Measurements from ENCODE around the gene PTCD1. TPM values are rescaled to one million over a fixed set of nuclear protein-coding genes. Genes with fewer than 3 reads are reported as not detected.
A peak's percentile ranks its signal among the peaks of the same experiment; 100 is the strongest.

The PTCD1 gene
- total RNA-seq, 1 donor from 2014 or later: 5.4 TPM

GRCh38 chr7:99424932-99425730 is 13.5 kb downstream of the PTCD1 start:
- no peak overlapping the region for H3K4me3 Mint-ChIP-seq (ENCODE audit: unreplicated experiment)
- no peak overlapping the region for H3K27ac Mint-ChIP-seq (ENCODE audit: unreplicated experiment)
- H3K4me1 Mint-ChIP-seq (ENCODE audit: low read depth): no peaks in the 10 kb centered on the region
- no peaks in the 10 kb centered on the region for H3K27me3 Mint-ChIP-seq (ENCODE audit: low read depth)
- TF ChIP-seq CTCF (IDR thresholded peaks at IDR 0.05): no peak
- peaks cover 16% of the 10 kb centered on the region for H3K36me3 Mint-ChIP-seq (ENCODE audit: low read depth)
- no peak for DNase-seq (ENCODE audit: low spot score)
- H3K9me3 Mint-ChIP-seq (ENCODE audit: low read depth): no peaks in the 10 kb centered on the region

DNA sequence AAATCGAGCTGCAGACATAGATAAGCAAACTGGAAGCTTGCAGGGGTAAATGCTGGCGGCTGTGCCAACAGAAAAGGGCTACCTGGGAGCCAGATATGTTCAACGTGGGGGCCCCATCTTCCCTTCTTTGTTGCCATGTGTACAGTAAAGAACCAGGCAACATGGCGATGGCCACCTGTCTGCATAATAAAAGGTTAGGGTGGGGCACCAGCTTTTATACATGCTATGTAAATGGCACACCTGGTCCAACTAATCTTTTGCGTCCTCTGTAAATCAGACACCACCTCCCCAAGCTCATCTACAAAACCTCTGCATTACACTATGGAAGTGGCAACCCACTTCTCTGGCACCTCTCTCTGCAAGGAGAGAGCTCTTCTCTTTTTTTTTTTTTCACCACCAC is 16.0 kb downstream of the PTCD1 start:
- H3K36me3 Mint-ChIP-seq (ENCODE audit: low read depth): peaks cover 14% of the 10 kb centered on the region
- DNase-seq (ENCODE audit: low spot score): no peak
- H3K27me3 Mint-ChIP-seq (ENCODE audit: low read depth): no peaks in the 10 kb centered on the region
- H3K9me3 Mint-ChIP-seq (ENCODE audit: low read depth): no peaks in the 10 kb centered on the region
- H3K4me1 Mint-ChIP-seq (ENCODE audit: low read depth): no peaks in the 10 kb centered on the region
- TF ChIP-seq CTCF (IDR thresholded peaks at IDR 0.05): no peak
- H3K4me3 Mint-ChIP-seq (ENCODE audit: unreplicated experiment): no peak overlapping the region
- no peak overlapping the region for H3K27ac Mint-ChIP-seq (ENCODE audit: unreplicated experiment)

DNA sequence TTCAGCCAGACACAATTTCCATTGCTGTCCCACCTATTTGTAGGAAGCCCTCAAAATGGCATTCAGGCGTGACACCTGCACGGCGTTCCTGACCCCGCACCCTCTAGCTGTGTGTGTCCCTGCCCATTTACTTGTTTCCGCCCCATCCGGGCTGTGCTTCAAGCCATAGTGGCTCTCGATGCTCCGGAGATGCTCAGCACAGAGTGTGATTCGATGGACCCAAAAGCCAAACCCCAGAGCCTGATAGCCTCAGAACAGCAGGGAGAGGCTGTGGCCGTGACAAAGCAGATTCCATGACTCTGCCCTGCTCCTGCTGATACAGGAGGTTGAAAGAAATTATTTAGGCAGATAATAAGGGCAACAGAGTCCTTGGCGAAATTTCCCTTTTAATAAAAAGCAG is 16.4 kb downstream of the PTCD1 start:
- Mint-ChIP-seq H3K4me1 (ENCODE audit: low read depth) (no peaks in the 10 kb centered on the region), H3K36me3 (ENCODE audit: low read depth) (peaks cover 19% of the 10 kb centered on the region), H3K27ac (ENCODE audit: unreplicated experiment) (peak overlapping the region; percentile 45), H3K4me3 (ENCODE audit: unreplicated experiment) (no peak overlapping the region), H3K9me3 (ENCODE audit: low read depth) (no peaks in the 10 kb centered on the region), H3K27me3 (ENCODE audit: low read depth) (no peaks in the 10 kb centered on the region)
- DNase-seq (ENCODE audit: low spot score): no peak
- TF ChIP-seq CTCF (IDR thresholded peaks at IDR 0.05): no peak

- DNase-seq (ENCODE audit: low spot score): no peak
Observed at GRCh38 chr7:99420986-99421385, 17.6 kb downstream of the PTCD1 start.

GRCh38 chr7:99420213-99420612 is 18.4 kb downstream of the PTCD1 start:
- no peak for DNase-seq (ENCODE audit: low spot score)
- Mint-ChIP-seq H3K4me3 (ENCODE audit: unreplicated experiment) (no peak overlapping the region), H3K27me3 (ENCODE audit: low read depth) (no peaks in the 10 kb centered on the region), H3K27ac (ENCODE audit: unreplicated experiment) (no peak overlapping the region), H3K36me3 (ENCODE audit: low read depth) (peaks cover 24% of the 10 kb centered on the region), H3K9me3 (ENCODE audit: low read depth) (no peaks in the 10 kb centered on the region), H3K4me1 (ENCODE audit: low read depth) (peaks cover 2% of the 10 kb centered on the region)
- TF ChIP-seq CTCF (IDR thresholded peaks at IDR 0.05): no peak

More at GRCh38 chr7:99420986-99421385, 17.6 kb downstream of the PTCD1 start:
- no peak for TF ChIP-seq CTCF (IDR thresholded peaks at IDR 0.05)
- Mint-ChIP-seq H3K4me1 (ENCODE audit: low read depth) (no peaks in the 10 kb centered on the region), H3K27ac (ENCODE audit: unreplicated experiment) (no peak overlapping the region), H3K36me3 (ENCODE audit: low read depth) (peaks cover 24% of the 10 kb centered on the region), H3K9me3 (ENCODE audit: low read depth) (no peaks in the 10 kb centered on the region), H3K27me3 (ENCODE audit: low read depth) (no peaks in the 10 kb centered on the region), H3K4me3 (ENCODE audit: unreplicated experiment) (no peak overlapping the region)

All from chondrocyte (in vitro differentiated cells).